Testis (tissue), 3 donors: ENCODE results near the gene CLEC20A. TPM values are rescaled to one million over a fixed set of nuclear protein-coding genes. Genes with fewer than 3 reads are reported as not detected.
A peak's percentile ranks its signal among the peaks of the same experiment; 100 is the strongest.

ENCODE experiments used
- DNase-seq: peaks from one replicate; pipeline ENCODE4 v3.0.0-alpha.2; 2019
- H3K27ac ChIP-seq, 2 donors: fragments of 200-600 bp; sonication (generic); one replicate each; pipeline ENCODE4 v1.5.1; 2019
- H3K27me3 ChIP-seq: fragments of 200-600 bp; sonication (generic); one replicate; pipeline ENCODE4 v1.5.1; 2019
- H3K36me3 ChIP-seq: fragments of 200-600 bp; sonication (generic); one replicate; pipeline ENCODE4 v1.5.1; 2017; ENCODE audit warnings: low read depth; ENCODE audit errors: missing control alignments
- H3K4me1 ChIP-seq: fragments of 200-600 bp; sonication (generic); one replicate; pipeline ENCODE4 v1.5.1; 2019
- H3K4me3 ChIP-seq, 2 donors: fragments of 200-600 bp; sonication (generic); one replicate each; pipeline ENCODE4 v1.5.1; 2017 to 2019
- H3K9me3 ChIP-seq: fragments of 200-600 bp; sonication (generic); one replicate; pipeline ENCODE4 v1.5.1; 2017
- CTCF ChIP-seq, 3 experiments: fragments of 450-650 bp in 2 of 3; fragments of 200-600 bp in 1 of 3; sonication (generic) in 1 of 3; IDR thresholded peaks; one replicate each; pipeline ENCODE4 v1.5.1; 2016 to 2019; ENCODE audit warnings: antibody characterized with exemption in 3 of 3, mild to moderate bottlenecking in 2 of 3, moderate library complexity in 1 of 3
- POLR2A ChIP-seq: fragments of 450-650 bp; IDR thresholded peaks from one replicate; pipeline ENCODE4 v1.6.1; 2017; ENCODE audit warnings: antibody characterized with exemption, mild to moderate bottlenecking, moderate library complexity
- WGBS, 2 donors: methylation state at CpG; one replicate each; pipeline ENCODE4 v1.1.5; 2018; 5-methylcytosine and 5-hydroxymethylcytosine counted together
- intact Hi-C: fragments of 100-400 bp; cut with DNase I; formaldehyde crosslinking; loops from one replicate; pipeline ENCODE4 v1.15.1; 2023; ENCODE audit warnings: low total_unique reads
- polyA plus RNA-seq: library from polyadenylated mRNA; stranded (reverse); fragments of 350-450 nt; fragmentation: Illumina TruSeq; extraction: RNeasy Lipid Tissue Mini Kit (QIAGEN cat#74804); gene quantifications from one replicate; pipeline ENCODE4 v1.2.3, GENCODE V29; 2014; ENCODE audit warnings: low read depth, low replicate concordance; ENCODE audit not compliant: insufficient read depth
- total RNA-seq, 2 donors: library from RNA; depleted of rRNA; stranded (reverse); fragments of >200 nt; gene quantifications; one replicate each; pipeline ENCODE4 v1.2.3, GENCODE V29; 2016

CLEC20A gene
- total and polyA plus RNA-seq, 3 donors from 2014 or later: 1.1 to 7.5 (median 6.1) TPM

GRCh38 chr1:178486100-178487069 is 10.4 kb downstream of the CLEC20A start:
- H3K27ac ChIP-seq: no peak overlapping the region
- intact Hi-C loops: no loop called here
- peak overlapping the region; percentile 29 for H3K4me3 ChIP-seq
- 50 to 51% methylated on average over 1 to 21 of the region's 54 CpGs for WGBS, 2 donors
- H3K9me3 ChIP-seq: no peaks in the 10 kb centered on the region
- no peak for TF ChIP-seq POLR2A
- TF ChIP-seq CTCF (IDR thresholded peaks at IDR 0.05): no peak
- no peaks in the 10 kb centered on the region for H3K36me3 ChIP-seq
- DNase-seq: no peak
- H3K27me3 ChIP-seq: no peaks in the 10 kb centered on the region
- H3K4me1 ChIP-seq: no peaks in the 10 kb centered on the region

- no peaks in the 10 kb centered on the region for H3K27me3 ChIP-seq
- DNase-seq: no peak
- no peaks in the 10 kb centered on the region for H3K36me3 ChIP-seq
- no peaks in the 10 kb centered on the region for H3K4me1 ChIP-seq
- TF ChIP-seq POLR2A: no peak
- no peak for TF ChIP-seq CTCF (IDR thresholded peaks at IDR 0.05)
- H3K27ac ChIP-seq: no peak overlapping the region
- WGBS, 2 donors: 33 to 36% methylated on average over 3 of the region's 3 CpGs
- no peak overlapping the region for H3K4me3 ChIP-seq
- intact Hi-C loops: no loop called here
- H3K9me3 ChIP-seq: no peaks in the 10 kb centered on the region
Observed at GRCh38 chr1:178485541-178485981, 11.2 kb downstream of the CLEC20A start.

GRCh38 chr1:178484698-178485225 is 12.0 kb downstream of the CLEC20A start:
- Histone ChIP-seq H3K9me3 (no peaks in the 10 kb centered on the region), H3K27me3 (no peaks in the 10 kb centered on the region), H3K4me3 (no peak overlapping the region), H3K36me3 (no peaks in the 10 kb centered on the region), H3K27ac (no peak overlapping the region), H3K4me1 (no peaks in the 10 kb centered on the region)
- TF ChIP-seq POLR2A: no peak
- TF ChIP-seq CTCF (IDR thresholded peaks at IDR 0.05): no peak
- no peak for DNase-seq
- WGBS, 2 donors: 69 to 74% methylated on average over 3 of the region's 3 CpGs
- intact Hi-C loops: no loop called here

- H3K27ac ChIP-seq: no peak overlapping the region
- no peak for DNase-seq
- intact Hi-C loops: no loop called here
- no peaks in the 10 kb centered on the region for H3K36me3 ChIP-seq
- no peaks in the 10 kb centered on the region for H3K9me3 ChIP-seq
- 97 to 98% methylated on average over 5 of the region's 5 CpGs for WGBS, 2 donors
- H3K4me1 ChIP-seq: no peaks in the 10 kb centered on the region
- no peak overlapping the region for H3K4me3 ChIP-seq
- TF ChIP-seq POLR2A (no peak), CTCF (IDR thresholded peaks at IDR 0.05) (no peak)
- no peaks in the 10 kb centered on the region for H3K27me3 ChIP-seq
Observed at GRCh38 chr1:178483251-178483957, 13.4 kb downstream of the CLEC20A start.
